Suppressor macrophage treated with lipopolysaccharide for 4 hours (primary cell): ENCODE measurements around the gene AFF3.
"Not testable (repeated sequence)": the region's sequence is repeated elsewhere in the genome, so short reads cannot be mapped to it uniquely, and the experiment has no call there.

ENCODE experiments used
- DNase-seq: peaks from one replicate; pipeline ENCODE4 v3.0.0-alpha.2; 2020

The AFF3 gene

GRCh38 chr2:100105678-100106054 is 36.7 kb downstream of the AFF3 start:
- DNase-seq = no peak

DNA sequence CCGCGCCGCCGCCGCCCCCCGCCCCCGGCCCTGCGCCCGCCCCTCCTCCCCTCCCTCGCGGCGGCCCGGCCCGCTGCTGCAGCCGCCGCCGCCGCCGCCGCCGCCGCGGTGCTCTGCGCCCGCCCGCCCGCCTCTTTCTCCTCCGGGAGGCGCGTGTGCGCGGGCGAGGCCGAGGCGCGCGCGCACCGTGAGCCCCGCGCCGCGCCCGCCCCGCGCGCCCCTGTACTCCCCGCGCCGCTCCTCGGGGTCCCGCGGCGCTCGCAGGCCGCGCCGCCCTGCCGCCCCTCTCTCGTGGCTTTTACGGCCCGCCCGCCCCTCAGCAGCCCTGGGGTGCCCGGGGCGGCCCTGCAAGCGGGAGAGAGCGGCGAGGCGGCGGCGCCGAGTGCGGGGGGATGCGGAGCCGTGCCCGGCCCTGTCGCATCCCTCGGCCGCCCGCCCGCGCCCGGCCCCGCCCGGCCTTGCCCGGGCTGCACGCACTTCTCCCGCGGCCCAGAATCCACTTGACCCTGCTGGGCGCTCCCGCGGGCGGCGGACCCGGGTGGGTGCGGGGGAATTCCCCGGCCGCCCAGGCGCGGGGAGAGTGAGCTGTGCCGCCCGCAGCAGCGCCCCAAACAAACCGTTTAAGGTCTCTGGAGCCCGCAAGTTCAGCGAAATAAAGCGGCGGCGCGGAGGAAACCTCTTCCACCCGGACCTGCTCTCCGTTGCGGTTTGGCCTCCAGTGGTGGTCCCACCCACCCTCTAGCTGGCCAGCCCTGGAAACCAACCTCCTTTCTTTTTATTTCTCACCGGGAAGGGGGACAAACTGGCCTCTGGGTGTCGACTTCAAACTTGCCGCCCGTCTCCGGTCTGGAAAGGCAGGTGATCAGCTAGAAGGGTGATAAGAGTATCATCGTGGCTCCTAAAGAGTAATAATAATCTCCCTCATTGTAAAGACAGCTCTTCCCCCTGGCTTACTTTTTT is 37.4 kb downstream of the AFF3 start:
- peak; percentile 27 for DNase-seq

DNA sequence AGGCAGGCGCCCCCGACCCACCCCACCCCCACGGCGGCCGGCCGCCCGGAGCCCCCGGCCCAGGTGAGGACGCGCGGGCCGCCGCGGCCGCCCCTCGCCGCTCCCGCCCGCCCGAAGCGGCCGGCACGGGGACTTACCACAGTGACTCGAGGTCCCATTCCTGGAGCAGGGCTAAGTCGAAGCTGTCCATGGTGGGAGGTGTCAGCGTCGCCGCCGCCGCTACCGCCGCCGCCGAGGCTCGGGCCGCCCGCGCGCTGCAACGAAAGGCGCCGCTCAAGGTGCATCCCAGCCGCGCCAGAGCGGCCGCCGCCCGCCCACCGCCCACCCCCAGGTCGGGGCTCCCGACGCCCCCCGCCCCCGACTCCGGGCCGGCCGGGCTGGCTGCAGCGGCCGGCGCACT is 38.1 kb downstream of the AFF3 start:
- not testable (repeated sequence) for DNase-seq

DNA sequence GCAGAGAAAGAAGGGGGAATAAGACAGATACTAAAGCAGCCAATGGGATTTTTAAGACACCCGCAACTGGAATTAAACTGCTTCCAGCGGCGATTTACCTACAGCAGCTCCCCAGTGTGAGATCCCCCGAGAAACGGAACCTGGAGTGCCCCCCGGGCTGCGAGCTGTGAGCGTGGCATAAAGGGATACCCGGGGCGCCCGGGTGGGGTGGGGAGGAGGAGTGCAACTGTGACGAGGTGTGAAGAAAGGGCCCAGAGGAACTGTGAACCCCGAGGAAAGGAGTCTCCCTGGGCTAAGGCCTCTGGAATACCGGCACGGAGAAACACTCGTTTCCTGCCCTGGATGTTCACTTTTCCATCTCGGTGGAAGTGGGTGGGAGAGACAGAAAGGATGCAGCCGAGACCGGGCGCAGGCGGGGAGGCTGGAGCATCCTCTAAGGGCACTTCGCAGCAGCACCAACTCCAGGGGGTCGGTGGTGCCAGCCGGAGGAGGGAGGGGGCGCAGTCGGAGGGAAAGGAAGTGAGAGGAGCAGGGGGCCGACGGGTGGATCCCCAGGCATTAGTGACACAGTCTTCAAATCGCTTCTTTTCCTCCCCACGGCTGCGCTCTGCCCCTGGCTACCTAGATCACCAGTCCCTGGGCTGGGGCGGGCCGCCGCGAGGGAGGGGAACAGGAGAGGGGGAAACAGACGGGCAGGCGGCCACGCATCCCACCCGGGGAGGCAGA is 38.7 kb downstream of the AFF3 start:
- DNase-seq = not testable (repeated sequence)

- DNase-seq = not testable (repeated sequence)
Measured at GRCh38 chr2:100102466-100103180, 39.8 kb downstream of the AFF3 start.

DNA sequence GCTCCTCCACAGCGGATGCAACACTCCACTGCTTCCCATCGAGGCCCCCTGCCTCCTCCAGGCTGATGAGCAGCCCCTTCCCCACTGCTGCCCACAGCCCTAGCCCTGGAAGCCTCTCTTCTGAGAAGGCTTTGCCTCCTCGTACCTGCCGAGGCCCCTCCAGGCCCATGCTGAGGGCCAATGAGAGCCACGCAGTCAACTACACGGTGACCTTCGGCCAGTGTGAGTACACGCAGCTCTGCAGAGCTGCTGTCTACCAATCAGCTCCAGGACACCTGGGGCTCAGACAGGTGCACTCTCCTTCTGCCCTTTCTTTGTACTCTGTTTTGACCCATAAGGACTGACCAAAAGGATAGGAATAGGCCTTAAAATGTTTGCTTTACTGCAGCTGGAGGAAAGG is 43.5 kb downstream of the AFF3 start:
- not testable (repeated sequence) for DNase-seq

- not testable (repeated sequence) for DNase-seq
Measured at GRCh38 chr2:100097611-100098294, 44.6 kb downstream of the AFF3 start.

DNA sequence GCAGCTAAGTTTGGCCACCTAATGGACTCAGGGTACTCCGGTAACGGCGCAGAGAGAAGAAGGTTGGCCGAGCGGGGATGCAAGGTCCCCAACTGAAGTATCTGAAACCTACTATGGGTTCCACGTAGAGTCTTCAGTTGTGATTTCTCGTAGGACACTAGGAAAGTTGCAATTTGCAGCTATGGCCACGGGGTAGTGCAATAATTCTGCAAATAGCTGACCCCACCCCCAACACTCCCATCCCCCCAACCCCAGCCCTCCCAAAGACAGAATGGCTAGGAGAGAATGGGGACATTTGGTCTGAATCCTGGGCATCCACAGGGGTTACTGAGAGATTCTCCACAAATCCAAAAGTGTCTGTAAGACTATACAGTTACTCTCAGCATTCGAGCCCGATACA is 46.5 kb downstream of the AFF3 start:
- DNase-seq = not testable (repeated sequence)

DNA sequence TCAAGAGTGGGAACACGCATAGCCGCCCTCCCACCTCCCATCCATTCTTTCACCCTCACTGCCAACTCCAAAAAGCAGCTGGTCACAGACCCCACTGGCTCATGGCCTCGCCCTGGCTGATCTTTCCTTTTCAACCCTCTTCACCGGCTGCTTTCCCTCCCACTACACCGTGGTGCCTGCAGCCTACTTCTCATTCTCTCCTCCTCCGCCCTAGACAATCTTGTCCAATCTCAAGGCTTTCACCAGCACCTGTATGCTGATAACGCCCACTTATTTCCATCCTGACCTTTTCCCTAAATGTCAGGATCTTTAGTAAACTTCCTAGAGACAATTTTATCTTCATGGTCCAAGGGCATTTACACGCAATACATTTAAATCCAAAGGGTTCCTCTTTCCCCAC is 50.6 kb downstream of the AFF3 start:
- DNase-seq = not testable (repeated sequence)

DNA sequence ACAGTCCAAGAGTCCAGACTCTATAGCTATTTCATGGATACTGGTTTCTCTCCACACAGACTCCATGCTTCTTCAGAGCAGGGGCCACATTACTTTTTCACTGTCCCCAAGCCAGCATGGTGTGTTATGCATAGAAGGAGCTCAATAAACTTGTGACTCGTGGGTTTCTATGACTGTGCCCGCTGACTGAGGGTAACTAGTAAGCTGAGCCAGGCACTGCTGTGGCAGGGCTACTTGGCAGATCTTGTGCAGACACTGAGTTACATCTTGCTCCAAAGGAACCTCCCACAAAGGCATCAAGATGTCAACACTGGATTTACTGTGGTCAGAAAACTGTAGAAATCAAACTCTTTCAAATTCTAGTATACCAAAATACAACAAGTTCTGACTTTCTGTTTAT is 56.6 kb downstream of the AFF3 start:
- DNase-seq = not testable (repeated sequence)

GRCh38 chr2:100083421-100084216 is 58.8 kb downstream of the AFF3 start:
- not testable (repeated sequence) for DNase-seq

DNA sequence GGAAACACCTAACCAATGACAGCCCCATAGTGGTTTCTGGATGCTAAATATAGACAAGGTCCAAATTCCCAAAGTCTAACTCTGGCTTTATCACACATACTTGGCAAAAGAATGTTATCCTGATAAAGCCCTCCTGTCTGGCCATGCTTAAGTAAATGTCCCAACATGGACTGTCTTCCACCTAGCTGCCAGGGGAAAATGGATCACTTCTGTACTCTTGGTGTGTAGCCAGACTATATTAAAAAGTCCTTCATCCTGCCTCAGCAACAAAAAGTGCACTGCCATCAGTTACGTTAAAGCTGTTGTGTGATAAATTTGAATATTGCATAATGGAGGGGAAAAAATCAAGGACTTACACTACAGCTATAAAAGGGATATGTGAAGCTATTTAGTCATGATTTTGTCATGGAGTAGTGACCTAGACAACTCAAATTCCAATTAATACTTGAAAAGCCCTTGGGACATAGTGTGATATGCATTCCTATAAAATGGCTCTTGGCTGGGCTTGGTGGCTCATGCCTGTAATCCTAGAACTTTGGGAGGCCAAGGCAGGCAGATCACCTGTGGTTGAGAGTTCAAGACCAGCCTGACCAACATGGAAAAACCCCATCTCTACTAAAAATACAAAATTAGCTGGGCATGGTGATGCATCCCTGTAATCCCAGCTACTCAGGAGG is 60.0 kb downstream of the AFF3 start:
- peak; percentile 21 for DNase-seq

DNA sequence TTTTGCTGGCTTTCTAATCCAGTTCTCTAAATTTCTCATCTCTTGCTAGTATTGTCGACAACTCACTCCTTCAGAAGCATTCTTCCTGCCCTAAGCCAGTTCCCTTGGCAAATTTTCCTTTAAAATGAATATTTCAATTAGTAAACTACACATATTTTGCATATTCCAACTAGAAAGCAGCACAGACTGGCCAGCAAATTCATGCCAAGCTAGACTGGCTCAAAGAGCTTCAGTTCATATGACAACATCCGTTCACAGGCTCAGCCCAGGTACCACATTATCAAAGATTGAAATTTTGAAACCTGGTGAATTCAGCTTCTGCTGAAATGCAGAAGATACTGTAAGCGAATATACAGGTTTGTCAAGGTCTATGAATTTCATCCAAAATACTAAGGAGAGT is 64.5 kb downstream of the AFF3 start:
- DNase-seq = no peak

DNA sequence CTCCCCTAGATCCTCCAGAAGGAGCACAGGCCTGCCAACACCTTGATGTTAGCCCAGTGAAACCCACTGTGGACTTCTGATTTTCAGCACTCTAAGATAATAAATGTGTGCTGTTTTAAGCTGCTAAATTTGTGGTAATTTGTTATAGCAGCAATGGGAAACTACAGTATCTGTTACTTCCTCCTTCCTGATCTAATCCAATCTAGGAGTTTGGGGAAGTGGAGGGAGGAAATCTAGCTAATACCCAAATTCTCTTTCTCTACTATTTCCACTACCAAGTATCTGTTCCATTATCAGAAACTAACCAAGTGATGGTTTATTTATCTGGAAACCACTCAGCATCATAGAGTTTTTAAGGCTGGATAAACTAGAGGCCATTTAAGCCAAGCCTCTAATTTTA is 64.9 kb downstream of the AFF3 start:
- peak; percentile 37 for DNase-seq

GRCh38 chr2:100075532-100075931 is 66.9 kb downstream of the AFF3 start:
- DNase-seq = no peak

GRCh38 chr2:100073110-100073509 is 69.3 kb downstream of the AFF3 start:
- DNase-seq = no peak

DNA sequence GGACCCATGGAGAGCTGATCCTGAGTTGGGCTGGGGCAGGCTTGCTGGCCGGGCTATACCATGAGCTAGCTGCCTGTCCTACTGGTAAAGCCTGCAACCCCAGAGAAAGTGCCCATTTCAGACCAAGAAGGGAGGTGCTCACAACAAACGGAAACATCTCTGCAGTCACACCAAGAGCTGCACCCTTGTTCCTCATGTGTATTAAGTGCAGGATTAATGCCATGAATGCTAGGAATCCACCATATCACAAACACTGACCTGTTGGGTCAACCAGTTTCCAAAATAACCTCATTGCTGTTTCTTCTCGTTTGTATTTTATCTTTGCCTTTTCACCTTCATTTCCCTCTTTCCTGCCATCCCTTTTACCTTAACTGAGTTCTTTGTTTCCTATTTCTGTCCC is 69.9 kb downstream of the AFF3 start:
- DNase-seq = no peak

GRCh38 chr2:100071335-100072043 is 70.9 kb downstream of the AFF3 start:
- DNase-seq = peak; percentile 46

- DNase-seq = peak; percentile 60
Measured at GRCh38 chr2:100070078-100070477, 72.3 kb downstream of the AFF3 start.

DNA sequence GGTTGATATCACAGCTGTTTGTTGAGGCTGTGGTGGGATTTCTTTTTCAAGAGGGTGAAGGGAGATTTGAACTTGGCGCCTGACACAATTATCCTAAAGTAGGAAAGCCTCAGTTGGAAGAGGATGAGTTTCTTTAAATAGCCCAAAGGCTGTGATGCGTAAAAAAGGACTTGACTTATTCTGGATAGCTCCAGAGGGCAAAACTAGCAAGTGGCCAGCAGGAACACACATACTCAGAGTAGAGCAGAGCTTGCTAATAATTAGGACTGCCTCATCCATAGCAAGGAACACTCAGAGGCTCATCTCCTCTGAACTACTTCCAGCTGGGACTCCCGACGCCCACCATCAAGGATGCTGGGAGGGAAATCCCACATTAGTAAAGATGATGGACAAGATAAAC is 74.0 kb downstream of the AFF3 start:
- no peak for DNase-seq

DNA sequence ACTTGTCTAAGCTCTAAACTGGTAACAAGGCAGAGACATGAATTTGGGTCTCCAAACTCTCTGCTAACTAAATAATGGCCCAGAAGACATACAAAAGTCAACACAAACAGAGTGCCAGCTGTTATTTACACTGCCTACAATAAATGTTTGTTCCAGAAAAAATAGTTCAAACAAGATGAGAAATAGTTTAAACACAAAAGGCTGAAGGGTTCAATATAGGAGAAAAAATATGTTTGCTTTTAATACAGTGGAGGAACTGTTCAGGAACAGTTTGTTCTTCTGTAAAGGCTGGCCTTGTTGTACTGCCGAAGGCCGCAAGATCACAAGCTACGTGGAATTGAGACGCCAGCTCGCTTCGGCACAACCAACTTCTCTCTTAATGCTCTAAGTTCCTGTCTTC is 74.6 kb downstream of the AFF3 start:
- DNase-seq = no peak
